Measurements from ENCODE around the gene PPP2R5A. TPM values are rescaled to one million over a fixed set of nuclear protein-coding genes. Genes with fewer than 3 reads are reported as not detected.

Gene PPP2R5A
- total RNA-seq, 4 donors from 2014 or later, result 62.7 to 81.5 (median 70.1) TPM

GRCh38 chr1:212326541-212326940 is 41.3 kb downstream of the PPP2R5A start:
- Histone ChIP-seq H3K27me3 (no peaks in the 10 kb centered on the region), H3K9me3 (no peaks in the 10 kb centered on the region), H3K4me3 (replicated peaks in 1 of 3) (no peak overlapping the region), H3K36me3 (no peaks in the 10 kb centered on the region), H3K27ac (no peak overlapping the region), H3K4me1 (no peaks in the 10 kb centered on the region)
- DNase-seq, result no peak
- TF ChIP-seq POLR2A (IDR thresholded peaks at IDR 0.05), result no peak
- intact Hi-C loops (cut with DNase I), result no loop called here
- WGBS, 2 donors, result 80 to 98% methylated on average over 3 of the region's 3 CpGs

GRCh38 chr1:212328248-212328647 is 43.0 kb downstream of the PPP2R5A start:
- TF ChIP-seq CTCF (IDR thresholded peaks at IDR 0.05), result no peak
- no peak for TF ChIP-seq POLR2A (IDR thresholded peaks at IDR 0.05)
- intact Hi-C loops (cut with DNase I), result no loop called here
- Histone ChIP-seq H3K27ac (no peak overlapping the region), H3K9me3 (no peaks in the 10 kb centered on the region), H3K27me3 (no peaks in the 10 kb centered on the region), H3K4me3 (replicated peaks in 1 of 3) (no peak overlapping the region), H3K4me1 (no peaks in the 10 kb centered on the region), H3K36me3 (no peaks in the 10 kb centered on the region)
- DNase-seq, result no peak
- WGBS, 2 donors, result 95 to 96% methylated on average over 4 of the region's 4 CpGs

GRCh38 chr1:212329105-212329504 is 43.9 kb downstream of the PPP2R5A start:
- no peak overlapping the region for H3K27ac ChIP-seq
- H3K27me3 ChIP-seq, result no peaks in the 10 kb centered on the region
- no peaks in the 10 kb centered on the region for H3K9me3 ChIP-seq
- no peak for DNase-seq
- TF ChIP-seq CTCF (IDR thresholded peaks at IDR 0.05), result no peak
- no peak for TF ChIP-seq POLR2A (IDR thresholded peaks at IDR 0.05)
- H3K36me3 ChIP-seq, result peaks cover 0 to 2% of the 10 kb centered on the region in 2 donors
- intact Hi-C loops (cut with DNase I), result no loop called here
- H3K4me3 ChIP-seq (replicated peaks in 1 of 3), result no peak overlapping the region
- WGBS, 2 donors, result 94 to 95% methylated on average over 2 of the region's 2 CpGs
- no peaks in the 10 kb centered on the region for H3K4me1 ChIP-seq

GRCh38 chr1:212341090-212341489 is 55.9 kb downstream of the PPP2R5A start:
- Histone ChIP-seq H3K27me3 (no peaks in the 10 kb centered on the region), H3K27ac (no peak overlapping the region), H3K4me3 (replicated peaks in 1 of 3) (no peak overlapping the region), H3K36me3 (peaks cover 3 to 10% of the 10 kb centered on the region in 2 donors), H3K4me1 (no peaks in the 10 kb centered on the region), H3K9me3 (no peaks in the 10 kb centered on the region)
- intact Hi-C loops (cut with DNase I), result no loop called here
- WGBS, 2 donors, result 94 to 95% methylated on average over 1 of the region's 1 CpG
- no peak for DNase-seq
- TF ChIP-seq CTCF (IDR thresholded peaks at IDR 0.05) (no peak), POLR2A (IDR thresholded peaks at IDR 0.05) (no peak)

GRCh38 chr1:212344905-212345304 is 59.7 kb downstream of the PPP2R5A start:
- WGBS, 2 donors, result 95 to 98% methylated on average over 4 of the region's 4 CpGs
- intact Hi-C loops (cut with DNase I), result no loop called here
- Histone ChIP-seq H3K27ac (no peak overlapping the region), H3K4me3 (replicated peaks in 1 of 3) (no peak overlapping the region), H3K9me3 (no peaks in the 10 kb centered on the region), H3K27me3 (no peaks in the 10 kb centered on the region), H3K4me1 (no peaks in the 10 kb centered on the region), H3K36me3 (peaks cover 5 to 13% of the 10 kb centered on the region in 2 donors)
- no peak for TF ChIP-seq CTCF (IDR thresholded peaks at IDR 0.05)
- TF ChIP-seq POLR2A (IDR thresholded peaks at IDR 0.05), result no peak
- DNase-seq, result no peak

- no peaks in the 10 kb centered on the region for H3K9me3 ChIP-seq
- peaks cover 5 to 13% of the 10 kb centered on the region in 2 donors for H3K36me3 ChIP-seq
- H3K27ac ChIP-seq, result no peak overlapping the region
- no peak for DNase-seq
- H3K4me1 ChIP-seq, result no peaks in the 10 kb centered on the region
- TF ChIP-seq POLR2A (IDR thresholded peaks at IDR 0.05) (no peak), CTCF (IDR thresholded peaks at IDR 0.05) (no peak)
- intact Hi-C loops (cut with DNase I), result no loop called here
- H3K4me3 ChIP-seq (replicated peaks in 1 of 3), result no peak overlapping the region
- 95 to 98% methylated on average over 1 of the region's 1 CpG for WGBS, 2 donors
- no peaks in the 10 kb centered on the region for H3K27me3 ChIP-seq
These were observed 61.4 kb downstream of the PPP2R5A start for GRCh38 chr1:212346601-212347000.
